ENCODE data around the gene COG2.

GRCh38 chr1:230641900-230642262 lies 400 bp upstream of the COG2 start:
- TF ChIP-seq CTCF (tag by site-specific recombination; IDR thresholded peaks at IDR 0.05) = no peak
- TF ChIP-seq SETDB1 (IDR thresholded peaks at IDR 0.05; ENCODE audit: insufficient read length, low read length) = no peak
- TF ChIP-seq ELK4 (IDR thresholded peaks at IDR 0.05; ENCODE audit: borderline replicate concordance, low read depth, low read length) = no peak
- no peak for TF ChIP-seq ZIC2 (tag by site-specific recombination; IDR thresholded peaks at IDR 0.05)
- TF ChIP-seq ZNF830 (tag by site-specific recombination; IDR thresholded peaks at IDR 0.05; ENCODE audit: low read depth) = no peak
- TF ChIP-seq ZFP37 (tag by site-specific recombination; IDR thresholded peaks at IDR 0.05) = no peak
- TF ChIP-seq ZNF677 (tag by site-specific recombination; IDR thresholded peaks at IDR 0.05) = no peak
- TF ChIP-seq AEBP2 (tag by site-specific recombination; IDR thresholded peaks at IDR 0.05; ENCODE audit: borderline replicate concordance) = no peak
- TF ChIP-seq ZBTB1 (tag by site-specific recombination; IDR thresholded peaks at IDR 0.05) = no peak
- TF ChIP-seq ATF2 (tag by site-specific recombination; IDR thresholded peaks at IDR 0.05; ENCODE audit: low read depth) = no peak
- TF ChIP-seq ZNF768 (tag by site-specific recombination; IDR thresholded peaks at IDR 0.05) = no peak
